Hematopoietic multipotent progenitor cell treated with erythropoietin and hydrocortisone succinate and interleukin-3 and kit ligand, for 8 days (in vitro differentiated cells): ENCODE data around the gene LRP1B.
"Not testable (repeated sequence)": the region's sequence is repeated elsewhere in the genome, so short reads cannot be mapped to it uniquely, and the experiment has no call there.

Experiments used
- DNase-seq: peaks from one replicate; pipeline ENCODE4 v3.0.0-alpha.2; 2015

The LRP1B gene

GRCh38 chr2:140457483-140457882, 1673.3 kb downstream of the LRP1B start:
- DNase-seq = no peak

DNA sequence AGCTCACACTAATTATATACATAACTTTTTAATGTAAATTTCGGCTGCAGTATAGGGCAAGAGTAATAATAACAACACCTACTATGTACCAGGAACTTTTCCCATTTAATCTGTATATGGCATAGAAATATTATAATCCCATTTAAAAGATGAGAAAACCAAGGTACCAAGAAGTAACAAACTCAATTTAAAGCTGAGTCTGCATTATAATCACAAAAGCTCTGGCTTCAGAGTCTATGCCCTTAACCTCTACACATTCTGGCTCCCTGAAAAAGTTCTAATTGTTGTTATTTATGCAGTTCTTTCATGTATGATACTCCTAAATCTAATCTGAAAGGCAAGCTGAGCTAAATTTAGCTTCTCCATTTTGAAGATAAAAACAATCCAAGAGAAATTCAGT, 1675.5 kb downstream of the LRP1B start:
- no peak for DNase-seq

DNA sequence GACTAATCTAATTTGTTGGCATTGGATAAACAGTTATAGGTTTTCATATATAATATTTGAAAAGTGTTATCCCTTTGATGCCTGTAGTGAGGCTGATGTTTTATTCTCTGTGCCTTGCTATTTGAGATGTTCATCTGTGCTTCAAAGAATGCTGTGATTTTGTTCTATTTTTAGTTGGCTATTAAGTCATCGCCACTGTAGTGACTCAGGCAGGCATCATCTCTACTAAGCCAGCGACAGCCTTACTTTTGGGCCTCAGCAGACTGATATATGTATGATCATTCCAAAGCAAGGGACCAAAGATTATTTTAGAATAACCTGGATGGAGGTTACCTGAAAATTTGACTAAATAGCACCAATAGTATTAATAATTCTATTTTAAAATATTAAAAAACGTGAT, 1676.1 kb downstream of the LRP1B start:
- DNase-seq = no peak

DNA sequence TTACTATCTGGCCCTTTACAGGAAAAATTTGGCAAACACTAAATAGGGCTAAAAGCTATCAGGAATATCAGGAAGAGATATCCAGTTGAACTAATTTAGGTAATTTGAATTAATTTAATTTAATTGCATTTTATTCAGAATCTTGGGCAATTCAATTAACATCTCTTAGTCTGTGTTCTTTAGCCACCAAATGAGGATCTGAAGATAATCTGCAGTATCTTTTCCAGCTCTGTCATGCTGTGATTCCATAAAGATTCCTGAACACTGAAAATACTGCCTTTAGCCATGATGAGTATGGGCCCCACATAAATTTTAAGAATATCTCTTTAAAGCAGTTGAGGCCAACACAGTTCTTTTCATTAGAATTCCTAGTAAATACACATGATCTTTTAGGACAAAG, 1679.5 kb downstream of the LRP1B start:
- no peak for DNase-seq

GRCh38 chr2:140442319-140442718, 1688.5 kb downstream of the LRP1B start:
- DNase-seq = no peak

DNA sequence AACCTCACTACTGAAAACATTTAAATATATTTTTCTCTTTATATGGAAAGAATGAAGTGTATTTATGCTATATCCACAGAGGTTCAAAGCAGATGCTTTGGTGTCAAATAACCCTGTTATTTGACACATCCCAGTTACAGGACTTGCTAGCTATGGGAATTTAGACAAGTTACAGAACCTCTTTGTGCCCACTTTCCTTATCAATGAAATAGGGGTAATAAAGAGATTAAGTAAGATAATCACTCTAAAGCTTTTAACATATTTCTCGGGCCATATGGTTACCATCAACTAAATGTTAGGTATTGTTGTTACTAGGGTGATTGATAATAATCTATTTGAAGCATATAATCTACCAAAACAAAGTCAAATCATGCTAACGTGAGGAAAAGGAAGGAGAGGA, 1690.0 kb downstream of the LRP1B start:
- no peak for DNase-seq

- no peak for DNase-seq
Measured at GRCh38 chr2:140436936-140437335, 1693.9 kb downstream of the LRP1B start.

DNA sequence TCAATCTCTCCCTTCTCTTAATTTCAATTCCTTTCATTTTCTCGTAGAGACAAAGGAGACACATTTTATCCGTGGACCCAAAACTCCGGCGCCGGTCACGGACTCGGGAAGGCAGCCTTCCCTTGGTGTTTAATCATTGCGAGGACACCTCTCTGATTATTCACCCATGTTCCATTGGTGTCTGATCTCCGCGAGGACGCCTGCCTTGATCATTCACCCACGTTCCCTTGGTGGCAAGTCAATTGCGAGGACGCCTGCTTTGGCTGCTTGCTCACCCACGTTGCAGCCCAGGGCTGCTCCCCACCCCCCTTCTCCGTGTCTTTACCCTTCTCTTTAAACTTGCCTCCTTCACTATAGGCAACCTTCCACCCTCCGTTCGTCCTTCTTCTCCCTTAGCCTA, 1703.8 kb downstream of the LRP1B start:
- not testable (repeated sequence) for DNase-seq

DNA sequence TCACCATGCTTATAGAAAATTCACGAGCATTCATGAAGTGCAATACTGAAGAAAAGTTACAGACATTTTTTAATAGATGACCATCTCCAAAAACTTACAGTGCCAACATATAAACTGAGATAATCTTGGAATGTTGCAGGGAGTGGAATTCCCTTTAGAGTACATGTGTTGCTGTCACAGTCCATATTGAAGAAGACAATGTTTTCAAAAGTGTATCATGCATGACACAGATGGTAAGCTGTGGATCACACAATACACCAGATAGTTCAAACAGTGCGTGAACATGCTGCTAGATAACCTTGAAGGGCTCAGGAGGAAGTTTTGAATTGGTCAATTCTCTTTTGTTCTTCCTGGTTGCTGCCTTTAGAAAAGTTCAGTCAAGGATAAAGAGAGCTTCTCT, 1706.3 kb downstream of the LRP1B start:
- no peak for DNase-seq

GRCh38 chr2:140422759-140423158, 1708.1 kb downstream of the LRP1B start:
- no peak for DNase-seq

GRCh38 chr2:140417504-140417903, 1713.3 kb downstream of the LRP1B start:
- no peak for DNase-seq

GRCh38 chr2:140416577-140416976, 1714.2 kb downstream of the LRP1B start:
- DNase-seq = no peak

GRCh38 chr2:140415035-140415434, 1715.8 kb downstream of the LRP1B start:
- not testable (repeated sequence) for DNase-seq

DNA sequence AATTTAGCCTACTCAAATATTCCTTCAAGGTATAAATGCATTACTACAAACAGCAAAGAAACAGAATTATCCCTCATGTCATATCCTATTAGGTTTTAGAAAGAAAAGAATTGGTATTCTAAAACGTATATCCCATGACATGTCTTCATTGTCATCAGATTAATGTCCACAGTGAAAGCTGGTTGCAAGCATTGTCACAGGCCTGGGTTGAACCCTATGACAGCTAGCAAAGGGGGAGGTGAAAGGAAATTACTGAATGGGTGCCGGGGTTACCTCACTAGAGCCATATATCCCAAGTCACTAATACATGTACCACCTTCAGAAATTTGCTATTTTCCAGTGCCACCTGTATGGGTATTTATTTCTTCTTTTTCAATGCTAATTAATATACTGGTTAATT, 1720.1 kb downstream of the LRP1B start:
- DNase-seq = no peak

GRCh38 chr2:140401056-140401455, 1729.8 kb downstream of the LRP1B start:
- DNase-seq = no peak

- DNase-seq = no peak
Measured at GRCh38 chr2:140392824-140393223, 1738.0 kb downstream of the LRP1B start.

GRCh38 chr2:140384946-140385345, 1745.9 kb downstream of the LRP1B start:
- no peak for DNase-seq

DNA sequence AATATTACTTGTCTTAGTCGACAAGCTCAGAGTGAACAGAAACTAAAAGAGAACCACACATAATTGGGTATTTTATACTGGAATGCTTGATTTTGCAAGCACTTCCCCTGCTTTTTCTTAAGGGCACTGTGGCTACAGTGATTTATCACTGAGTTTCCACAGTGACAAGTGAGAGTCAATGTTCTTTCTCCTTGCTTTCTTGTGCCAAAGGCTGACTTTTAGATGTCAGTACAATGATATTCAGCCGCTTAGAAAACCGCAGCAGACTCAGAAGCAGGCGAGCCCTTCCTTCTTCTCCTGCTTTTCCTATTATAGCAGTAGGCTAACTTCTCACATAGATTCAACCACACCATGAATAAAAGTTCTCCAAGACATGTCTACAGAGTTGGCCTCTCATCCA, 1747.0 kb downstream of the LRP1B start:
- DNase-seq = no peak

DNA sequence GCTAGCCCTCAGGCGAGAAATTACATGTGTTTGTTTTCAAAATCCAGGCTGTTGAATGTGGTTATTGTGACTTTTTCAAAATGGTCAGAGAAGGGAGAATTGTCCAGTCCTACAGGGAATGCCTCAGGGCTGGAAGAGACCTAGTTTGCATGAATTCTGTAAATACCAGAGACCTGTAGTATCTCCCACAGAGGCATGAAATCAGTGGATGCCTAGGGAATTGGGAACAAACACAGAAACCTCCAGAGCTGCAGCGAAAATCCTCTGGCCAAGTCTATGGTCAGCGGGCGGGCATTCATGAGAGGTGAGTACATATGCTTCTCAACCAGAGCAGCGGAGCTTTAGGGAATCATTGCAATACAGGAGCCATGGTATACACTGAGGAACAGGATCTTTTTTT, 1754.1 kb downstream of the LRP1B start:
- DNase-seq = no peak

- DNase-seq = no peak
Measured at GRCh38 chr2:140363131-140363530, 1767.7 kb downstream of the LRP1B start.

GRCh38 chr2:140362361-140362760, 1768.5 kb downstream of the LRP1B start:
- DNase-seq = no peak

- no peak for DNase-seq
Measured at GRCh38 chr2:140359056-140359771, 1771.6 kb downstream of the LRP1B start.

DNA sequence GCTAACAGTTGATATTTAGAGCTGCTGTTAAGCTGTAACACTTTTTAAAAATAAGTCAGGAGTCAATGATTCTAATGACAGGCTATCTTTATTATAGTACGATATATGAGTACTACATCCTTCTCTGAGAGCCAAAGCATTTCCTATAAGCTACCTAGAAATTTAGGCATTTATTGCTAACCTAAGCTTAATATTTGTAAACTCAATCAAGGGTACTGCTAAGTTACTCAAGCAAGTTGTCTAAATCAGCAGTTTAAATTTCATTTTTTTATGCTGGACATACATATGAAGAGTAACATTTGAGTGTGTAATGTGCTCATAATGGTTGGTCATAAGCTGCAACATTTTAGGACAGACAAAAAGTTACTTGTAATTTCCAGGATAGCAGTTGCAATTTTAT, 1774.1 kb downstream of the LRP1B start:
- DNase-seq = no peak

GRCh38 chr2:140355511-140356090, 1775.2 kb downstream of the LRP1B start:
- no peak for DNase-seq

- no peak for DNase-seq
Measured at GRCh38 chr2:140354544-140354943, 1776.3 kb downstream of the LRP1B start.
